ENCODE results near the gene LIG3.

- TF ChIP-seq YY1 (IDR thresholded peaks at IDR 0.05; ENCODE audit: insufficient read depth, insufficient read length), result no peak
- no peak for TF ChIP-seq ZNF274 (IDR thresholded peaks at IDR 0.05; ENCODE audit: low read depth, low read length)
Observed at GRCh38 chr17:34979153-34979552, 1.2 kb upstream of the LIG3 start.

Data from NT2/D1 (cell line).